GM23248 (cell line): Measurements from ENCODE around the gene DLG3. TPM values are rescaled to one million over a fixed set of nuclear protein-coding genes. Genes with fewer than 3 reads are reported as not detected.

Experiments
- DNase-seq: peaks from one replicate; pipeline ENCODE4 v3.0.0-alpha.2; 2015
- H2AFZ ChIP-seq: fragments of 200-600 bp; sonication (generic); 2 replicates; pipeline ENCODE4 v1.6.1; 2016; ENCODE audit warnings: antibody characterized with exemption
- H3F3A ChIP-seq: fragments of 200-600 bp; sonication (generic); 2 replicates; pipeline ENCODE4 v1.6.1; 2016; ENCODE audit warnings: mild to moderate bottlenecking, antibody characterized with exemption, mixed run types; ENCODE audit not compliant: insufficient read depth
- H3K27ac ChIP-seq: fragments of 200-600 bp; sonication (generic); 2 replicates; pipeline ENCODE4 v1.5.1; 2016; ENCODE audit warnings: mild to moderate bottlenecking
- H3K27me3 ChIP-seq: fragments of 200-600 bp; sonication (generic); replicated peaks from 2 replicates; pipeline ENCODE4 v1.6.1; 2016; ENCODE audit warnings: mild to moderate bottlenecking; ENCODE audit not compliant: insufficient read depth
- H3K36me3 ChIP-seq: fragments of 200-600 bp; sonication (generic); 2 replicates; pipeline ENCODE4 v1.6.1; 2016; ENCODE audit warnings: low read depth, mild to moderate bottlenecking
- H3K4me1 ChIP-seq: fragments of 200-600 bp; sonication (generic); 2 replicates; pipeline ENCODE4 v1.6.1; 2016; ENCODE audit warnings: mild to moderate bottlenecking; ENCODE audit not compliant: insufficient read depth
- H3K4me2 ChIP-seq: fragments of 200-600 bp; sonication (generic); one replicate; pipeline ENCODE4 v1.6.1; 2016; ENCODE audit warnings: mild to moderate bottlenecking; ENCODE audit not compliant: unreplicated experiment
- H3K4me3 ChIP-seq: fragments of 200-600 bp; sonication (generic); 2 replicates; pipeline ENCODE4 v1.5.1; 2016; ENCODE audit warnings: mild to moderate bottlenecking
- H3K79me2 ChIP-seq: fragments of 200-600 bp; sonication (generic); 2 replicates; pipeline ENCODE4 v1.6.1; 2016; ENCODE audit warnings: mild to moderate bottlenecking; ENCODE audit not compliant: insufficient read depth
- H3K9ac ChIP-seq: fragments of 200-600 bp; sonication (generic); 2 replicates; pipeline ENCODE4 v1.6.1; 2016; ENCODE audit warnings: mild to moderate bottlenecking
- H3K9me2 ChIP-seq: fragments of 200-600 bp; sonication (generic); 2 replicates; pipeline ENCODE4 v1.6.1; 2016; ENCODE audit warnings: mixed run types, mild to moderate bottlenecking, moderate library complexity; ENCODE audit not compliant: insufficient read depth
- H3K9me3 ChIP-seq: fragments of 200-600 bp; sonication (generic); one replicate; pipeline ENCODE4 v1.6.1; 2017; ENCODE audit warnings: low read depth
- H4K20me1 ChIP-seq: fragments of 200-600 bp; sonication (generic); 2 replicates; pipeline ENCODE4 v1.6.0; 2016; ENCODE audit not compliant: insufficient read depth
- EZH2 ChIP-seq: fragments of 200-600 bp; sonication (generic); IDR thresholded peaks from 2 replicates; pipeline ENCODE4 v1.6.1; 2018; ENCODE audit warnings: antibody characterized with exemption, mild to moderate bottlenecking; ENCODE audit not compliant: insufficient read depth, poor library complexity, severe bottlenecking
- EZH2phosphoT487 ChIP-seq: fragments of 200-600 bp; sonication (generic); IDR thresholded peaks from 2 replicates; pipeline ENCODE4 v1.6.1; 2018; ENCODE audit warnings: antibody characterized with exemption, moderate library complexity, mild to moderate bottlenecking, low read depth; ENCODE audit not compliant: insufficient read depth
- WGBS, 2 experiments: methylation state at CpG; one replicate each; pipeline ENCODE4 v1.1.6; 2015 to 2017; ENCODE audit warnings: low lambda C conversion rate in 2 of 2, low coverage in 1 of 2; ENCODE audit errors: missing lambda C conversion rate in 2 of 2; 5-methylcytosine and 5-hydroxymethylcytosine counted together
- in situ Hi-C: fragments of 300-500 bp; cut with MboI; formaldehyde crosslinking; loops from 2 replicates; pipeline ENCODE4 v1.15.0; 2020
- polyA plus RNA-seq: library from polyadenylated mRNA; unstranded; fragments of >200 nt; fragmentation: Nextera tagmentation; extraction: Ambion mirVana; gene quantifications from 2 replicates; pipeline ENCODE4 v1.2.1, GENCODE V29; 2016
- total RNA-seq: library from RNA; depleted of rRNA; stranded (reverse); fragments of >200 nt; shearing (Covaris generic); gene quantifications from 2 replicates; pipeline ENCODE4 v1.2.3, GENCODE V29; 2014

The DLG3 gene
- total and polyA plus RNA-seq, 2 experiments from 2014 or later: 1.7 to 1.9 TPM

GRCh38 chrX:70464051-70464450 lies 19.4 kb downstream of the DLG3 start:
- no peak for DNase-seq
- no peaks in the 10 kb centered on the region for H3K36me3 ChIP-seq
- H3K4me1 ChIP-seq: no peaks in the 10 kb centered on the region
- no peak overlapping the region for H3K4me3 ChIP-seq
- no peak overlapping the region for H3K4me2 ChIP-seq
- H3K9ac ChIP-seq: no peak overlapping the region
- no peaks in the 10 kb centered on the region for H3K27me3 ChIP-seq
- H3K9me3 ChIP-seq: no peaks in the 10 kb centered on the region
- in situ Hi-C loops: loop anchor here (25.0 kb wide), 1 partner anchor 198 kb away; no protein-coding TSS in a partner anchor
- no peaks in the 10 kb centered on the region for H3K79me2 ChIP-seq
- TF ChIP-seq EZH2 (no peak), EZH2phosphoT487 (no peak)
- H3K27ac ChIP-seq: no peak overlapping the region
- H4K20me1 ChIP-seq: no peaks in the 10 kb centered on the region
- H2AFZ ChIP-seq: no peak overlapping the region
- no peaks in the 10 kb centered on the region for H3F3A ChIP-seq
- no peaks in the 10 kb centered on the region for H3K9me2 ChIP-seq

- H2AFZ ChIP-seq: no peak overlapping the region
- no peaks in the 10 kb centered on the region for H3K79me2 ChIP-seq
- H3K27me3 ChIP-seq: no peaks in the 10 kb centered on the region
- no peaks in the 10 kb centered on the region for H3K36me3 ChIP-seq
- DNase-seq: no peak
- no peak overlapping the region for H3K4me3 ChIP-seq
- H3F3A ChIP-seq: no peaks in the 10 kb centered on the region
- no peaks in the 10 kb centered on the region for H3K4me1 ChIP-seq
- no peak overlapping the region for H3K27ac ChIP-seq
- in situ Hi-C loops: loop anchor here (25.0 kb wide), 1 partner anchor 195 kb away; no protein-coding TSS in a partner anchor
- no peak overlapping the region for H3K4me2 ChIP-seq
- H3K9ac ChIP-seq: no peak overlapping the region
- no peaks in the 10 kb centered on the region for H3K9me2 ChIP-seq
- no peaks in the 10 kb centered on the region for H4K20me1 ChIP-seq
- TF ChIP-seq EZH2: no peak
- TF ChIP-seq EZH2phosphoT487: no peak
- H3K9me3 ChIP-seq: no peaks in the 10 kb centered on the region
Observed at GRCh38 chrX:70466968-70467367, 22.3 kb downstream of the DLG3 start.

GRCh38 chrX:70468709-70469108 lies 24.1 kb downstream of the DLG3 start:
- in situ Hi-C loops: loop anchor here (25.0 kb wide), 1 partner anchor 194 kb away; no protein-coding TSS in a partner anchor
- TF ChIP-seq EZH2 (no peak), EZH2phosphoT487 (no peak)

GRCh38 chrX:70470850-70471289 lies 26.2 kb downstream of the DLG3 start:
- in situ Hi-C loops: loop anchor here (25.0 kb wide), 1 partner anchor 191 kb away; no protein-coding TSS in a partner anchor

More at GRCh38 chrX:70468709-70469108, 24.1 kb downstream of the DLG3 start:
- H3K9ac ChIP-seq: no peak overlapping the region
- no peaks in the 10 kb centered on the region for H3K9me2 ChIP-seq
- H2AFZ ChIP-seq: no peak overlapping the region
- no peaks in the 10 kb centered on the region for H3F3A ChIP-seq
- H4K20me1 ChIP-seq: no peaks in the 10 kb centered on the region
- H3K4me1 ChIP-seq: no peaks in the 10 kb centered on the region
- H3K4me3 ChIP-seq: no peak overlapping the region
- H3K27ac ChIP-seq: no peak overlapping the region
- H3K27me3 ChIP-seq: no peaks in the 10 kb centered on the region
- H3K9me3 ChIP-seq: no peaks in the 10 kb centered on the region
- 85 to 100% methylated on average over 1 of the region's 1 CpG for WGBS, 2 experiments
- no peaks in the 10 kb centered on the region for H3K36me3 ChIP-seq
- no peak for DNase-seq
- no peaks in the 10 kb centered on the region for H3K79me2 ChIP-seq
- no peak overlapping the region for H3K4me2 ChIP-seq

More at GRCh38 chrX:70470850-70471289, 26.2 kb downstream of the DLG3 start:
- 64 to 73% methylated on average over 2 to 3 of the region's 3 CpGs for WGBS, 2 experiments
- H3K36me3 ChIP-seq: no peaks in the 10 kb centered on the region
- no peaks in the 10 kb centered on the region for H3K9me3 ChIP-seq
- H3K9me2 ChIP-seq: no peaks in the 10 kb centered on the region
- no peaks in the 10 kb centered on the region for H3K4me1 ChIP-seq
- H3K9ac ChIP-seq: no peak overlapping the region
- H3K27me3 ChIP-seq: no peaks in the 10 kb centered on the region
- DNase-seq: no peak
- H3F3A ChIP-seq: no peaks in the 10 kb centered on the region
- H3K4me2 ChIP-seq: no peak overlapping the region
- H4K20me1 ChIP-seq: no peaks in the 10 kb centered on the region
- no peak overlapping the region for H2AFZ ChIP-seq
- H3K4me3 ChIP-seq: no peak overlapping the region
- TF ChIP-seq EZH2: no peak
- no peak for TF ChIP-seq EZH2phosphoT487
- no peaks in the 10 kb centered on the region for H3K79me2 ChIP-seq
- H3K27ac ChIP-seq: no peak overlapping the region
